OCI-LY1 (cell line): ENCODE results near the gene COL15A1.

ENCODE experiments used
- H2AFZ ChIP-seq: fragments of 200-600 bp; sonication (generic), shearing (Covaris generic); 2 replicates; pipeline ENCODE4 v1.6.0; 2014; ENCODE audit warnings: antibody characterized with exemption, mild to moderate bottlenecking, low read length
- H3F3A ChIP-seq: fragments of 200-600 bp; sonication (generic), shearing (Covaris generic); 2 replicates; pipeline ENCODE4 v1.6.0; 2014; ENCODE audit warnings: mild to moderate bottlenecking, antibody characterized with exemption, low read length, moderate library complexity; ENCODE audit not compliant: insufficient read depth
- H3K27ac ChIP-seq: fragments of 200-600 bp; sonication (generic); 2 replicates; pipeline ENCODE4 v1.5.1; 2014; ENCODE audit warnings: low read length, mixed run types, mild to moderate bottlenecking, low read depth; ENCODE audit not compliant: poor library complexity, severe bottlenecking
- H3K27me3 ChIP-seq: fragments of 200-600 bp; sonication (generic); 2 replicates; pipeline ENCODE4 v1.6.0; 2014; ENCODE audit warnings: antibody characterized with exemption, mild to moderate bottlenecking, low read length, moderate library complexity; ENCODE audit not compliant: insufficient read depth
- H3K36me3 ChIP-seq: fragments of 200-600 bp; sonication (generic); 2 replicates; pipeline ENCODE4 v1.6.1; 2014; ENCODE audit warnings: mild to moderate bottlenecking, antibody characterized with exemption, low read length, moderate library complexity, mixed read lengths; ENCODE audit not compliant: insufficient read depth
- H3K4me1 ChIP-seq: fragments of 200-600 bp; sonication (generic); 2 replicates; pipeline ENCODE4 v1.5.1; 2014; ENCODE audit warnings: mild to moderate bottlenecking, low read length, moderate library complexity; ENCODE audit not compliant: insufficient read depth, severe bottlenecking
- H3K4me2 ChIP-seq: fragments of 200-600 bp; sonication (generic), shearing (Covaris generic); 2 replicates; pipeline ENCODE4 v1.6.1; 2014; ENCODE audit warnings: low read length
- H3K4me3 ChIP-seq: fragments of 200-600 bp; sonication (generic); 2 replicates; pipeline ENCODE4 v1.5.1; 2014; ENCODE audit warnings: low read length, low read depth, mild to moderate bottlenecking, mixed read lengths; ENCODE audit not compliant: poor library complexity, severe bottlenecking
- H3K79me2 ChIP-seq: fragments of 200-600 bp; shearing (Covaris generic); 2 replicates; pipeline ENCODE4 v1.6.1; 2016; ENCODE audit warnings: mixed run types, low read length, mixed read lengths; ENCODE audit not compliant: insufficient read depth
- H3K9ac ChIP-seq: fragments of 200-600 bp; sonication (generic), shearing (Covaris generic); 2 replicates; pipeline ENCODE4 v1.6.1; 2014; ENCODE audit warnings: mild to moderate bottlenecking, low read length, mixed read lengths
- H3K9me2 ChIP-seq: fragments of 200-600 bp; sonication (generic), shearing (Covaris generic); 2 replicates; pipeline ENCODE4 v1.6.1; 2014; ENCODE audit warnings: low read depth, mild to moderate bottlenecking, low read length, mixed read lengths
- H3K9me3 ChIP-seq: fragments of 200-600 bp; shearing (Covaris generic); 2 replicates; pipeline ENCODE4 v1.6.1; 2014; ENCODE audit warnings: low read length, mixed read lengths
- H4K20me1 ChIP-seq: fragments of 200-600 bp; sonication (generic), shearing (Covaris generic); 2 replicates; pipeline ENCODE4 v1.6.0; 2016; ENCODE audit warnings: mild to moderate bottlenecking, low read length; ENCODE audit not compliant: insufficient read depth
- EZH2 ChIP-seq: fragments of 200-600 bp; sonication (generic), shearing (Covaris generic); IDR thresholded peaks from 2 replicates; pipeline ENCODE4 v1.8.0; 2017; ENCODE audit warnings: borderline replicate concordance, mixed run types, mild to moderate bottlenecking, antibody characterized with exemption, low read length, moderate library complexity, mixed read lengths
- TF ChIP-seq, protein P1 (sequence below): fragments of 200-600 bp; sonication (generic), shearing (Covaris generic); IDR thresholded peaks from 2 replicates; pipeline ENCODE4 v1.5.1; 2017; ENCODE audit warnings: mild to moderate bottlenecking, antibody characterized with exemption, low read length, moderate library complexity, mixed read lengths

COL15A1 gene

DNA sequence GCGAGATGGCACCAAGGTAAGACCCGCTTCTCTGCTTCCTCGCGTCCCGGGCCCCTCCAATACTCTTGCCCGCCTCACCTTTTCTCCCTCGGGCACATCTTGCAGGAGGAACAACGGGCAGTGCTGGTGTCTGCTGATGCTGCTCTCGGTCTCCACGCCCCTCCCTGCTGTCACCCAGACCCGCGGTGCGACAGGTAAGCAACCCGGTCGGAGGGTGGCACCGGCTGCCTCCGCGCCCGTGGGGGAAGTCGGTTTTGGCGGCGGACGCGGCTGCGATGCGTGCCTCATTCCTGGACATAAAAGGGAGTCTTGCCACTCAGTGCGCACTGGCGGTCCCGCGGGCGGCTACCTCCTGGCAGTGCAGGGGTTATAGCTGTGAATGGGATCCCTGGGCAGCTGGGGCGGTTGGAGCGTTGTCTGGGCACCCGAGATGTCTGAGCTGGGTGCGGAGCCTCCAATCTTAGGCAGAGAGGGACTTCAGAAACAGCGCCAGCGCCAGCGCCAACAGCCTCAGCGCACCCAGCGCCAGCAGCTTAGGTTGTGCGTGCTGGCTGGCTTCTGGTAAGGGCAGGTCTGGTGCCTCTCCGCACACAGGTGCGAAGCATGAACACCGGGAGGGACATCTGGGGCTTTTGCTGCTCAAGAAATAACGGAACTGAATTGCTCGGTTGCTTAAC, 488 bp downstream of the COL15A1 start:
- Histone ChIP-seq H4K20me1 (no peaks in the 10 kb centered on the region), H3K79me2 (no peaks in the 10 kb centered on the region), H3K4me1 (no peaks in the 10 kb centered on the region), H3K9me3 (no peaks in the 10 kb centered on the region), H3K4me2 (no peak overlapping the region), H3F3A (no peaks in the 10 kb centered on the region), H3K9me2 (no peaks in the 10 kb centered on the region), H3K36me3 (no peaks in the 10 kb centered on the region; the same call in 1 of the 2 replicates), H3K4me3 (no peak overlapping the region), H3K27ac (no peak overlapping the region), H2AFZ (no peak overlapping the region), H3K9ac (no peak overlapping the region), H3K27me3 (peaks cover 4% of the 10 kb centered on the region; the same call in 1 of the 2 replicates)
- TF ChIP-seq, protein P1, sequence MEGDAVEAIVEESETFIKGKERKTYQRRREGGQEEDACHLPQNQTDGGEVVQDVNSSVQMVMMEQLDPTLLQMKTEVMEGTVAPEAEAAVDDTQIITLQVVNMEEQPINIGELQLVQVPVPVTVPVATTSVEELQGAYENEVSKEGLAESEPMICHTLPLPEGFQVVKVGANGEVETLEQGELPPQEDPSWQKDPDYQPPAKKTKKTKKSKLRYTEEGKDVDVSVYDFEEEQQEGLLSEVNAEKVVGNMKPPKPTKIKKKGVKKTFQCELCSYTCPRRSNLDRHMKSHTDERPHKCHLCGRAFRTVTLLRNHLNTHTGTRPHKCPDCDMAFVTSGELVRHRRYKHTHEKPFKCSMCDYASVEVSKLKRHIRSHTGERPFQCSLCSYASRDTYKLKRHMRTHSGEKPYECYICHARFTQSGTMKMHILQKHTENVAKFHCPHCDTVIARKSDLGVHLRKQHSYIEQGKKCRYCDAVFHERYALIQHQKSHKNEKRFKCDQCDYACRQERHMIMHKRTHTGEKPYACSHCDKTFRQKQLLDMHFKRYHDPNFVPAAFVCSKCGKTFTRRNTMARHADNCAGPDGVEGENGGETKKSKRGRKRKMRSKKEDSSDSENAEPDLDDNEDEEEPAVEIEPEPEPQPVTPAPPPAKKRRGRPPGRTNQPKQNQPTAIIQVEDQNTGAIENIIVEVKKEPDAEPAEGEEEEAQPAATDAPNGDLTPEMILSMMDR = no peak
- TF ChIP-seq EZH2 = no peak

DNA sequence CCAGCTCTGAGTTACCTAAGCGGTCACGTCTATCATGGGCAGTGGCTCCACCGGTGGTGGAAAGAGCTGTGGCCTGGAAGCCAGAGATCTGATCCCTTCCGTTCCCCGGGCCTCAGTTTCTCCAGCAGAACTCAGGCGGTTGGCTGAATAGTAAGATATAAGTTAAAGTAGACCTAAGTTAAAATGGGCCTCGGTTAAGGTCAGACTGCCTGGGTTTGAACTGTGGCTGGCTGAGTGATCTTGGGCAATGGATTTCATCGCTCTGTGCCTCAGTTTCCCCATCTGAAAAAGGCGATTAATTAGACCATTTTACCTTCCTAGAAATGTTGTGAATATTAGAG, 997 bp downstream of the COL15A1 start:
- no peaks in the 10 kb centered on the region for H3F3A ChIP-seq
- H3K9me3 ChIP-seq = no peaks in the 10 kb centered on the region
- no peaks in the 10 kb centered on the region for H3K9me2 ChIP-seq
- H2AFZ ChIP-seq = no peak overlapping the region
- H3K27me3 ChIP-seq = peaks cover 4% of the 10 kb centered on the region; the same call in 1 of the 2 replicates
- no peaks in the 10 kb centered on the region for H4K20me1 ChIP-seq
- no peak overlapping the region for H3K4me2 ChIP-seq
- no peaks in the 10 kb centered on the region; the same call in 1 of the 2 replicates for H3K36me3 ChIP-seq
- no peaks in the 10 kb centered on the region for H3K4me1 ChIP-seq
- TF ChIP-seq, protein P1 = no peak
- no peak for TF ChIP-seq EZH2
- H3K9ac ChIP-seq = no peak overlapping the region
- no peak overlapping the region for H3K27ac ChIP-seq
- H3K4me3 ChIP-seq = no peak overlapping the region
- H3K79me2 ChIP-seq = no peaks in the 10 kb centered on the region

DNA sequence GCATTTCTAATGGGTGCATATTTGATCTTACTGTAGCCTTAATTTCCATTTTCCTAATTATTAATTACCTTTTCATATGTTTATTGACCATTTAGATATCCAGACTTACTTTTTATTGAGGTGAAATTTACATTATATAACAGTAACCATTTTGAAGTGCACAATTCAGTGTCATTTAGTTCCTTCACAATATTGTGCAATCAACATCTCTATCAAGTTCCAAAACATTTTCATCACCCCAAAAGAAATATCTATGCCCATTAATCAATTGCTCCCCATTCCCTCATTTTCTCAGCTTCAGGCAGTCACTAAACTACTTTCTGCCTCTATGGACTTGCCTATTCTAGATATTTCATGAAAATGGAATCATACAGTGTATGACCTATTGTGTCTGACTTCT, 5.9 kb downstream of the COL15A1 start:
- Histone ChIP-seq H3K36me3 (no peaks in the 10 kb centered on the region; the same call in 1 of the 2 replicates), H3K4me2 (no peak overlapping the region)

More for the DNA sequence above, 5.9 kb downstream of the COL15A1 start:
- Histone ChIP-seq H4K20me1 (no peaks in the 10 kb centered on the region), H2AFZ (no peak overlapping the region), H3F3A (no peaks in the 10 kb centered on the region), H3K79me2 (no peaks in the 10 kb centered on the region), H3K9ac (no peak overlapping the region), H3K9me3 (no peaks in the 10 kb centered on the region), H3K9me2 (no peaks in the 10 kb centered on the region), H3K4me1 (no peaks in the 10 kb centered on the region), H3K27me3 (no peaks in the 10 kb centered on the region; the same call in 1 of the 2 replicates), H3K4me3 (no peak overlapping the region), H3K27ac (no peak overlapping the region)
- TF ChIP-seq, protein P1 = no peak
- no peak for TF ChIP-seq EZH2
